ENCODE data around the gene ZNF644. TPM values are rescaled to one million over a fixed set of nuclear protein-coding genes. Genes with fewer than 3 reads are reported as not detected.
"Not testable (repeated sequence)": the region's sequence is repeated elsewhere in the genome, so short reads cannot be mapped to it uniquely, and the experiment has no call there.

ZNF644 gene
- total RNA-seq, 2 experiments from 2014 or later: 42.4 to 42.8 TPM

- Mint-ChIP-seq H3K9me3 (no peaks in the 10 kb centered on the region), H3K27me3 (ENCODE audit: low read depth) (no peaks in the 10 kb centered on the region), H3K27ac (no peak overlapping the region), H3K36me3 (ENCODE audit: low read depth) (peaks cover 26% of the 10 kb centered on the region), H3K4me1 (ENCODE audit: low read depth) (peaks cover 30% of the 10 kb centered on the region), H3K4me3 (no peak overlapping the region)
- no peak for DNase-seq
- intact Hi-C loops (cut with micrococcal nuclease): no loop called here
- CTCF ChIA-PET: no interaction called here
These were observed 77.9 kb downstream of the ZNF644 start for GRCh38 chr1:90943966-90944365.

- CTCF ChIA-PET: interaction anchor here (1.2 kb wide), 1 partner anchor 19 kb away, joined by 3 read pairs; no protein-coding TSS in a partner anchor
- Mint-ChIP-seq H3K27ac (no peak overlapping the region), H3K9me3 (no peaks in the 10 kb centered on the region), H3K36me3 (ENCODE audit: low read depth) (peaks cover 56% of the 10 kb centered on the region), H3K27me3 (ENCODE audit: low read depth) (no peaks in the 10 kb centered on the region), H3K4me3 (no peak overlapping the region), H3K4me1 (ENCODE audit: low read depth) (peaks cover 43% of the 10 kb centered on the region)
- DNase-seq: no peak
- intact Hi-C loops (cut with micrococcal nuclease): no loop called here
These were observed 81.1 kb downstream of the ZNF644 start for GRCh38 chr1:90940746-90941145.

DNA sequence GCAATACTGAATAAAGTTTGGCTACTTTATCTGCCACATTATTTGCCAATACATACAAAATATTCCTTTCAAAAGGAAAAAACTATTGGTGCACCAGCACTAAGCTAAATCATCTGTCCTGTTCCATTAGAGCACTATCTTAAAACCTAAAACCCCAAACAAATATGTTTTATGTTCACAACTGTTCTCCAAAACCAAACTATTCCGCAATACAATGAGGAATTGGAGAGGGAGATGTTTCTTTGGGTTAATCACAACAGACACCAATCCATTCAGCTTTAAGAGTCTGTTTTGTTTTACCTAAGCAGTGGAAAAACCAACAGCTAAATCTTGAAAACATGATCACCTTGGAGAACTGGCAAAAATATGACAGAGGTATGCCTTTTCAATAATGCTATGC, 85.1 kb downstream of the ZNF644 start:
- peaks cover 65% of the 10 kb centered on the region for H3K36me3 Mint-ChIP-seq (ENCODE audit: low read depth)
- H3K27ac Mint-ChIP-seq: no peak overlapping the region
- CTCF ChIA-PET: interaction anchor here (1.0 kb wide), 1 partner anchor 28 kb away, joined by 3 read pairs; no protein-coding TSS in a partner anchor
- no peaks in the 10 kb centered on the region for H3K27me3 Mint-ChIP-seq (ENCODE audit: low read depth)
- H3K9me3 Mint-ChIP-seq: no peaks in the 10 kb centered on the region
- intact Hi-C loops (cut with micrococcal nuclease): no loop called here
- peaks cover 65% of the 10 kb centered on the region for H3K4me1 Mint-ChIP-seq (ENCODE audit: low read depth)
- H3K4me3 Mint-ChIP-seq: no peak overlapping the region
- DNase-seq: no peak

GRCh38 chr1:90936061-90936460, 85.8 kb downstream of the ZNF644 start:
- CTCF ChIA-PET: interaction anchor here (1.0 kb wide), 1 partner anchor 29 kb away, joined by 3 read pairs; no protein-coding TSS in a partner anchor
- intact Hi-C loops (cut with micrococcal nuclease): no loop called here
- Mint-ChIP-seq H3K9me3 (no peaks in the 10 kb centered on the region), H3K36me3 (ENCODE audit: low read depth) (peaks cover 65% of the 10 kb centered on the region), H3K27ac (no peak overlapping the region), H3K27me3 (ENCODE audit: low read depth) (no peaks in the 10 kb centered on the region), H3K4me3 (no peak overlapping the region), H3K4me1 (ENCODE audit: low read depth) (peaks cover 68% of the 10 kb centered on the region)
- DNase-seq: no peak

DNA sequence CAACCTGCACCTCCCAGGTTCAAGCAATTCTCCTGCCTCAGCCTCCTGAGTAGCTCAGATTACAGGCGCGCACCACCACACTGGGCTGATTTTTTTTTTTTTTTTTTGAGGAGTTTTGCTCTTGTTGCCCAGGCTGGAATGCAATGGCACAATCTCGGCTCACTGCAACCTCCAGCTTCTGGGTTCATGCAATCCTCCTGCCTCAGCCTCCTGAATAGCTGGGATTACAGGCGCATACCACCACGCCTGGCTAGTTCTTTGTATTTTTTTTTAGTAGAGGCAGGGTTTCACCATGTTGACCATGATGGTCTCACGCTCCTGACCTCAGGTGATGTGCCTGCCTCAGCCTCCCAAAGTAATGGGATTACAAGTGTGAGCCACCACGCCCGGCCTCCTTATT, 93.6 kb downstream of the ZNF644 start:
- CTCF ChIA-PET: interaction anchor here (0.7 to 1.1 kb wide), 3 partner anchors 31 to 204 kb away, joined by 3 to 4 read pairs (median 3); no protein-coding TSS in a partner anchor
- H3K27ac Mint-ChIP-seq; H3K4me3 Mint-ChIP-seq; H3K27me3 Mint-ChIP-seq (ENCODE audit: low read depth); DNase-seq; H3K9me3 Mint-ChIP-seq; intact Hi-C loops (cut with micrococcal nuclease): not testable (repeated sequence)
- Mint-ChIP-seq H3K4me1 (ENCODE audit: low read depth) (peaks cover 64% of the 10 kb centered on the region), H3K36me3 (ENCODE audit: low read depth) (peaks cover 33% of the 10 kb centered on the region)

DNA sequence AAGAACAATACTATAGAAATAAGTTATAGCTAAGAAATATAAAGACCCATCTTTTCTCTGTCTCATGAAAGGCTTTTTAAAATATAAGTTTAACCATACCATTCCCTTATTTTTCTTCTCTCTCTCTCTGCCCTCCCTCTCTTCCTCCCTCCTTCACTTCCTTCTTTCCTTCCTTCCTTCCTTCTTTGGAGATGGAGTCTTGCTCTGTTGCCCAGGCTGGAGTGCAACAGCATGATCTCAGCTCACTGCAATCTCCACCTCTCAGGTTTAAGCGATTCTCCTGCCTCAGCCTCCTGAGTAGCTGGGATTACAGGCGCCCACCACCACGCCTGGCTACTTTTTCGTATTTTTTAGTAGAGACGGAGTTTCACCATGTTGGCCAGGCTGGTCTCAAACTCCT, 94.2 kb downstream of the ZNF644 start:
- H3K27me3 Mint-ChIP-seq (ENCODE audit: low read depth); H3K4me3 Mint-ChIP-seq; H3K9me3 Mint-ChIP-seq; H3K27ac Mint-ChIP-seq; DNase-seq; intact Hi-C loops (cut with micrococcal nuclease): not testable (repeated sequence)
- H3K36me3 Mint-ChIP-seq (ENCODE audit: low read depth): peaks cover 31% of the 10 kb centered on the region
- CTCF ChIA-PET: interaction anchor here (0.7 to 0.9 kb wide), 3 partner anchors 20 to 204 kb away, joined by 3 read pairs; no protein-coding TSS in a partner anchor
- peaks cover 64% of the 10 kb centered on the region for H3K4me1 Mint-ChIP-seq (ENCODE audit: low read depth)

DNA sequence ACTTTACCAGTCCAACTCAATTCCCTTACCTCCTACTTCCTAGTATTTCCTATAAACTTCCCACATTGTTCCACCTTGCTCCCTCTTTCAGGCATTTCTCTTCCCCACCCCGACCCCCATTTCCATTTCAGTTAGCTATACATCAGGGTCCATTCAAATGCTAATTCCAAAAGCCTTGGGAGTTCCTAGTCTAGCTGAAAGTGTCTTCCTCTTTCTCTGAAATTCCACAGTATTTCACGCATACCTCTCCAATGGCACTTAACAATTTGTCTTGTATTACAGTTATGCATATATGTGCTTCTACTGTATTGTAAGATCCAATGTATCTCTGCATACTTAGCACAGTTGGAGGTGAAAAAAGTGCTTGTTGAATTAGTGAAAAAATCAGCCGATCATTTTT, 94.9 kb downstream of the ZNF644 start:
- CTCF ChIA-PET: interaction anchor here (0.9 kb wide), 1 partner anchor 21 kb away, joined by 3 read pairs; no protein-coding TSS in a partner anchor
- H3K9me3 Mint-ChIP-seq: peaks cover 2% of the 10 kb centered on the region
- no peak overlapping the region for H3K27ac Mint-ChIP-seq

DNA sequence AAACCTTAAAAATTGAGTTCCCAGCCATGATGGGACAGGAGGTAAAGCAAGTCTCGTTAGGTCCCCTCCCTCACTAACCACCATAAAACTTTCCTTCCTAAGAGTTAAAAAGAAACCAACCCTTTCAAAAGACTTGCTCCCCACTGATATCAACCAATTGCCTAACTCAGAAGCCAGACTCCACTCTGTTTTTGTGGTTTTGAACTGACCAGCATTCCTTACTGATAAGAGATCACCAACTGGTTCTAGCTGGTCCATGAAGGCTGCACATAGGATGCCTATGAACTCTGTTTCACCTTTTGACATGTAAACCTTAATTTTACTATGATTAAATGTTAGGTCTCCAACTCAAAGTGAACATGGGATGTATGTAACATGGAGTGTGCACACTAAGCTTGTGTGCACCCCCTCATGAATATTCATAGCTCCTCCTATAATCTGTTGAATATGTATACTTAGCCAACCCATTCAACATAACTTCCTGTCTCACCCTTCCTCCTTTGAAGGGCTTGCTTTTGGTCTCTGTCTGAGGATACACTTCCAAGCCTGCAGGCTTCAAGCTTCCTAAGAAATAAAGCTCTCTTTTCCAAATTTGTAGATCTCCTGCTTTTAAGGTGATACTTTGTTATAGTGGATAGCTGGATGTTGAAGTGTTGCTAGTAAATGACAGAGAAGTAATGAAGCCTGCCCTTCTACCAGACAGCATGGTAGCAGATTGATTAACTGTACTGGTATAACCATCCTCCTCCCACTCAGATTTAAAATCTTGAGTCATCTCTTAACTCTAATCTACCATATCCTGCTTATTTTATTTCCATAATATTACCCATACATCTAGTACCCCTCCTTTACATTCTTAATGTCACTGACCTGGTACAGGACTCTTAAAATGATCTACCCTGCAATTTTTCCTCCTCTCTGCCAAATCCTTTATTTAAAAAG, 95.6 kb downstream of the ZNF644 start:
- no peaks in the 10 kb centered on the region for H3K27me3 Mint-ChIP-seq (ENCODE audit: low read depth)
- intact Hi-C loops (cut with micrococcal nuclease): no loop called here
- peaks cover 69% of the 10 kb centered on the region for H3K4me1 Mint-ChIP-seq (ENCODE audit: low read depth)
- no peak overlapping the region for H3K4me3 Mint-ChIP-seq
- H3K9me3 Mint-ChIP-seq: peaks cover 2% of the 10 kb centered on the region
- CTCF ChIA-PET: no interaction called here
- no peak for DNase-seq
- H3K27ac Mint-ChIP-seq: peak overlapping the region; percentile 33
- H3K36me3 Mint-ChIP-seq (ENCODE audit: low read depth): peaks cover 26% of the 10 kb centered on the region

More for the DNA sequence above, 94.9 kb downstream of the ZNF644 start:
- no peak for DNase-seq
- intact Hi-C loops (cut with micrococcal nuclease): no loop called here
- no peaks in the 10 kb centered on the region for H3K27me3 Mint-ChIP-seq (ENCODE audit: low read depth)
- H3K4me3 Mint-ChIP-seq: no peak overlapping the region
- H3K4me1 Mint-ChIP-seq (ENCODE audit: low read depth): peaks cover 67% of the 10 kb centered on the region
- H3K36me3 Mint-ChIP-seq (ENCODE audit: low read depth): peaks cover 28% of the 10 kb centered on the region

DNA sequence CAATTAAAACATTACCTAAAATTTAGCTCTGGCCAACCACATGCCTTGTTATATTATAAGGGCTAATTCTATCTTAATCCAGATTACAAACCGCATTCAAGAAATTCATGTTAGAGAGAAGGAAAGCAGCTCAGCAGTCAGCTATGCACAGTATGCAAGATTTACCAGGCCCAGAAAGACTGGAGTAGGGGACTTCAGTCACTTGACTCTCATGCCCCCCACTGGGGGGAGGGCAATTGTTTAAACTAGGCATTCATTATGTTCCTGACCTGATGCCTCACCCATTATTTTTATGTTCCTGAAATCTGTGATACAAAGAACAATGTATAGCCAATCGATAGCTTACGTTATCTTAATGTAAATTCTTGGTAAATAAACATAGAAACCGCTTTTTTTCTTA, 96.9 kb downstream of the ZNF644 start:
- DNase-seq: no peak
- CTCF ChIA-PET: no interaction called here
- H3K27ac Mint-ChIP-seq: no peak overlapping the region
- H3K27me3 Mint-ChIP-seq (ENCODE audit: low read depth): no peaks in the 10 kb centered on the region
- H3K4me1 Mint-ChIP-seq (ENCODE audit: low read depth): peaks cover 73% of the 10 kb centered on the region
- intact Hi-C loops (cut with micrococcal nuclease): no loop called here
- peaks cover 2% of the 10 kb centered on the region for H3K9me3 Mint-ChIP-seq
- no peak overlapping the region for H3K4me3 Mint-ChIP-seq
- peaks cover 19% of the 10 kb centered on the region for H3K36me3 Mint-ChIP-seq (ENCODE audit: low read depth)

- Mint-ChIP-seq H3K4me3 (no peak overlapping the region), H3K4me1 (ENCODE audit: low read depth) (peaks cover 76% of the 10 kb centered on the region), H3K9me3 (no peaks in the 10 kb centered on the region), H3K36me3 (ENCODE audit: low read depth) (peaks cover 11% of the 10 kb centered on the region), H3K27me3 (ENCODE audit: low read depth) (no peaks in the 10 kb centered on the region), H3K27ac (no peak overlapping the region)
- intact Hi-C loops (cut with micrococcal nuclease): no loop called here
- CTCF ChIA-PET: no interaction called here
- DNase-seq: no peak
These were observed 98.8 kb downstream of the ZNF644 start for GRCh38 chr1:90922996-90923395.

GRCh38 chr1:90922202-90922601, 99.6 kb downstream of the ZNF644 start:
- intact Hi-C loops (cut with micrococcal nuclease): no loop called here
- no peaks in the 10 kb centered on the region for H3K27me3 Mint-ChIP-seq (ENCODE audit: low read depth)
- no peak overlapping the region for H3K4me3 Mint-ChIP-seq
- H3K36me3 Mint-ChIP-seq (ENCODE audit: low read depth): peaks cover 12% of the 10 kb centered on the region
- no peak overlapping the region for H3K27ac Mint-ChIP-seq
- CTCF ChIA-PET: no interaction called here
- H3K9me3 Mint-ChIP-seq: no peaks in the 10 kb centered on the region
- H3K4me1 Mint-ChIP-seq (ENCODE audit: low read depth): peaks cover 70% of the 10 kb centered on the region
- DNase-seq: no peak

DNA sequence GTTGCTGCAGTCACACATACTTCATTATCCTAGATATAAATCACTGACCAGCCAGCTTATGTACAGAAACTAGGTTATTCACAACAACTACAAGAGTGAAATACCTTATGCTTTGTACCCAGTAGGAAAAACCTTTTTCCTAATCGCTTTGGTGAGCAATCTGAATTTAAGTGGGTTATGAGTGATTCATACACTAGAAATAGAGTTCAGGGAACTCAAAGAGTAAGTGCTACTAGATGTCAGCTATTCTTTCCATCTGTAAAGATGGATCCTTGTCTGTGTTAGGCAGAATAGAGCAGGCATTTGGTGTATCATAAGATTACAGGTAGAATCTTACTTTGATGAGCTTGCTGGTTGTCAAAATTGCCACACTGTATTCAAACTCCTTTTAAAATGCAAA, 101.9 kb downstream of the ZNF644 start:
- DNase-seq: no peak
- CTCF ChIA-PET: interaction anchor here (0.6 to 1.2 kb wide), 2 partner anchors 9 to 38 kb away, joined by 3 read pairs; no protein-coding TSS in a partner anchor
- H3K9me3 Mint-ChIP-seq: no peaks in the 10 kb centered on the region
- H3K4me3 Mint-ChIP-seq: no peak overlapping the region
- peaks cover 11% of the 10 kb centered on the region for H3K36me3 Mint-ChIP-seq (ENCODE audit: low read depth)
- no peak overlapping the region for H3K27ac Mint-ChIP-seq
- H3K27me3 Mint-ChIP-seq (ENCODE audit: low read depth): no peaks in the 10 kb centered on the region
- H3K4me1 Mint-ChIP-seq (ENCODE audit: low read depth): peaks cover 49% of the 10 kb centered on the region
- intact Hi-C loops (cut with micrococcal nuclease): loop anchor here (2.0 kb wide), 1 partner anchor 99 kb away; no protein-coding TSS in a partner anchor

Measured in activated naive CD4-positive, alpha-beta T cell treated with anti-CD3 and anti-CD28 coated beads for 36 hours (primary cell).